HEK293 (cell line): ENCODE data around the gene STRN.

Experiments
- CTCF ChIA-PET: fragments of 350-600 bp; formaldehyde crosslinking; extraction: SDS; loops from one replicate; lab custom pipeline; 2021; ENCODE audit warnings: antibody characterized with exemption; lab: Yijun Ruan, JAX
- POLR2A ChIA-PET: fragments of 300-600 bp; formaldehyde crosslinking; extraction: SDS; loops from one replicate; lab custom pipeline; 2020; ENCODE audit warnings: antibody characterized with exemption, inconsistent platforms; lab: Yijun Ruan, JAX
- H3K27ac ChIP-seq: fragments of 200-500 bp; sonication (Bioruptor generic); 2 replicates; pipeline ENCODE4 v1.5.1; 2014; ENCODE audit warnings: low read depth, low read length, control low read depth, inconsistent platforms; ENCODE audit errors: extremely low read depth
- H3K36me3 ChIP-seq, 2 experiments: fragments of 200-500 bp in 1 of 2; sonication (Bioruptor generic) in 1 of 2; 1 replicate in 1 of 2; 2 replicates in 1 of 2; pipeline ENCODE4 v1.5.1; 2014 to 2017; ENCODE audit warnings: inconsistent platforms in 2 of 2, low read length in 2 of 2; ENCODE audit not compliant: control insufficient read depth in 2 of 2, insufficient read depth in 1 of 2
- H3K4me1 ChIP-seq: fragments of 200-500 bp; sonication (Bioruptor generic); 2 replicates; pipeline ENCODE4 v1.5.1; 2014; ENCODE audit warnings: mild to moderate bottlenecking, low read length, inconsistent platforms; ENCODE audit not compliant: control insufficient read depth, insufficient read depth
- H3K4me3 ChIP-seq: 2 replicates; pipeline ENCODE4 v1.5.1; 2011; ENCODE audit warnings: low read depth, mild to moderate bottlenecking, control low read depth, low read length, moderate library complexity
- H3K9me3 ChIP-seq: fragments of 200-500 bp; sonication (Bioruptor generic); 2 replicates; pipeline ENCODE4 v1.5.1; 2014; ENCODE audit warnings: low read depth, low read length, inconsistent platforms; ENCODE audit not compliant: control insufficient read depth, insufficient read depth
- BCL11A ChIP-seq: fragments of 450-650 bp; formaldehyde crosslinking; IDR thresholded peaks from 2 replicates; pipeline ENCODE4 v1.5.1; 2016; ENCODE audit warnings: low read depth, missing biosample characterization, missing genetic modification characterization
- GLIS2 ChIP-seq: fragments of 450-650 bp; formaldehyde crosslinking; IDR thresholded peaks from 2 replicates; pipeline ENCODE4 v1.5.1; 2016; ENCODE audit warnings: missing biosample characterization, missing genetic modification characterization
- KLF10 ChIP-seq: fragments of 450-650 bp; IDR thresholded peaks from 2 replicates; pipeline ENCODE4 v1.5.1; 2018; ENCODE audit warnings: missing biosample characterization, mild to moderate bottlenecking, missing genetic modification characterization
- MEIS1 ChIP-seq: sonication (generic); formaldehyde crosslinking; IDR thresholded peaks from 2 replicates; pipeline ENCODE4 v1.8.1; 2022; ENCODE audit warnings: missing genetic modification reagents, mild to moderate bottlenecking, borderline replicate concordance
- OSR2 ChIP-seq: fragments of 450-650 bp; formaldehyde crosslinking; IDR thresholded peaks from 2 replicates; pipeline ENCODE4 v1.5.1; 2016; ENCODE audit warnings: missing biosample characterization, missing genetic modification characterization
- RBAK ChIP-seq: fragments of 450-650 bp; formaldehyde crosslinking; IDR thresholded peaks from 2 replicates; pipeline ENCODE4 v1.5.1; 2016; ENCODE audit warnings: missing biosample characterization, missing genetic modification characterization
- REPIN1 ChIP-seq: fragments of 450-650 bp; formaldehyde crosslinking; IDR thresholded peaks from 2 replicates; pipeline ENCODE4 v1.5.1; 2017; ENCODE audit warnings: missing biosample characterization, missing genetic modification characterization, low read depth
- ZBTB1 ChIP-seq: fragments of 450-650 bp; formaldehyde crosslinking; IDR thresholded peaks from 2 replicates; pipeline ENCODE4 v1.5.1; 2016; ENCODE audit warnings: missing biosample characterization, missing genetic modification characterization
- ZEB2 ChIP-seq: fragments of 450-650 bp; formaldehyde crosslinking; IDR thresholded peaks from 2 replicates; pipeline ENCODE4 v1.5.1; 2016; ENCODE audit warnings: missing biosample characterization, missing genetic modification characterization
- ZFP69B ChIP-seq: fragments of 450-650 bp; formaldehyde crosslinking; IDR thresholded peaks from 2 replicates; pipeline ENCODE4 v1.5.1; 2016; ENCODE audit warnings: missing biosample characterization, missing genetic modification characterization
- ZIC2 ChIP-seq: fragments of 450-650 bp; formaldehyde crosslinking; IDR thresholded peaks from 2 replicates; pipeline ENCODE4 v1.5.1; 2016; ENCODE audit warnings: missing biosample characterization, missing genetic modification characterization
- ZNF146 ChIP-seq: fragments of 450-650 bp; formaldehyde crosslinking; IDR thresholded peaks from 2 replicates; pipeline ENCODE4 v1.5.1; 2016; ENCODE audit warnings: missing biosample characterization, missing genetic modification characterization
- ZNF202 ChIP-seq: fragments of 450-650 bp; formaldehyde crosslinking; IDR thresholded peaks from 2 replicates; pipeline ENCODE4 v1.5.1; 2016; ENCODE audit warnings: missing biosample characterization, missing genetic modification characterization, borderline replicate concordance
- ZNF37A ChIP-seq: fragments of 450-650 bp; IDR thresholded peaks from 2 replicates; pipeline ENCODE4 v1.5.1; 2018; ENCODE audit warnings: missing biosample characterization, missing genetic modification characterization
- ZNF510 ChIP-seq: fragments of 450-650 bp; formaldehyde crosslinking; IDR thresholded peaks from 2 replicates; pipeline ENCODE4 v1.5.1; 2018; ENCODE audit warnings: mild to moderate bottlenecking, missing genetic modification characterization, missing biosample characterization; ENCODE audit not compliant: insufficient replicate concordance
- ZNF514 ChIP-seq: fragments of 450-650 bp; formaldehyde crosslinking; IDR thresholded peaks from 2 replicates; pipeline ENCODE4 v1.5.1; 2016; ENCODE audit warnings: missing biosample characterization, missing genetic modification characterization
- ZNF623 ChIP-seq: fragments of 450-650 bp; formaldehyde crosslinking; IDR thresholded peaks from 2 replicates; pipeline ENCODE4 v1.5.1; 2016; ENCODE audit warnings: missing biosample characterization, missing genetic modification characterization
- ZNF660 ChIP-seq: fragments of 450-650 bp; IDR thresholded peaks from 2 replicates; pipeline ENCODE4 v1.5.1; 2018; ENCODE audit warnings: missing biosample characterization, mild to moderate bottlenecking, missing genetic modification characterization
- ZSCAN16 ChIP-seq: fragments of 450-650 bp; formaldehyde crosslinking; IDR thresholded peaks from 2 replicates; pipeline ENCODE4 v1.5.1; 2016; ENCODE audit warnings: missing biosample characterization, missing genetic modification characterization
- TF ChIP-seq, protein P1 (sequence below): fragments of 450-650 bp; formaldehyde crosslinking; IDR thresholded peaks from 2 replicates; pipeline ENCODE4 v1.5.1; 2017; ENCODE audit warnings: missing biosample characterization, mild to moderate bottlenecking, missing genetic modification characterization, moderate library complexity
- TF ChIP-seq, protein P2 (sequence below): IDR thresholded peaks from 2 replicates; pipeline ENCODE4 v1.6.1; 2011; ENCODE audit warnings: mild to moderate bottlenecking, low read depth, low read length, borderline replicate concordance
- TF ChIP-seq, protein P3 (sequence below): fragments of 450-650 bp; formaldehyde crosslinking; conservative IDR thresholded peaks from 2 replicates; pipeline ENCODE4 v1.5.1; 2016; ENCODE audit warnings: low read depth, missing biosample characterization, missing genetic modification characterization
- TF ChIP-seq, protein P4 (sequence below): fragments of 450-650 bp; formaldehyde crosslinking; IDR thresholded peaks from 2 replicates; pipeline ENCODE4 v1.5.1; 2016; ENCODE audit warnings: missing biosample characterization, missing genetic modification characterization
- TF ChIP-seq, protein P5 (sequence below): fragments of 450-650 bp; formaldehyde crosslinking; IDR thresholded peaks from 2 replicates; pipeline ENCODE4 v1.5.1; 2017; ENCODE audit warnings: missing biosample characterization, missing genetic modification characterization
- TF ChIP-seq, protein P6 (sequence below): fragments of 450-650 bp; formaldehyde crosslinking; IDR thresholded peaks from 2 replicates; pipeline ENCODE4 v1.5.1; 2016; ENCODE audit warnings: missing biosample characterization, missing genetic modification characterization

STRN gene

DNA sequence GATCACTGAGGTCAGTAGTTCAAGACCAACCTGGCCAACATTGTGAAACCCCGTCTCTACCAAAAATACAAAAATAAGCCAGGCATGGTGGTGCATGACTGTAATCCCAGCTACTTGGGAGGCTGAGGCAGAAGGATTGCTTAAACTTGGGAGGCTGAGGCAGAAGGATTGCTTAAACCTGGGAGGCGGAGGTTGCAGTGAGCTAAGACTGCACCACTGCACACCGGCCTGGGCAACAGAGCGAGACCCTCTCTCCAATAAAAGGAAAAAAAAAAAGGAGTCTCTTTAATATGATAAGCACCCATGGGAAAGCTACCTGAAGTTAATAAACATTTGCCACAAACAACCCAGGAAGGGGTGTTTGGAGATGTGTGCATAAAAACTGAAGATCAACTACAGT is 2.6 kb downstream of the STRN start:
- H3K36me3 ChIP-seq = no peaks in the 10 kb centered on the region
- no peaks in the 10 kb centered on the region for H3K9me3 ChIP-seq
- POLR2A ChIA-PET = no interaction called here
- peaks cover 25% of the 10 kb centered on the region for H3K4me1 ChIP-seq
- no peak overlapping the region for H3K27ac ChIP-seq
- TF ChIP-seq, protein P1, sequence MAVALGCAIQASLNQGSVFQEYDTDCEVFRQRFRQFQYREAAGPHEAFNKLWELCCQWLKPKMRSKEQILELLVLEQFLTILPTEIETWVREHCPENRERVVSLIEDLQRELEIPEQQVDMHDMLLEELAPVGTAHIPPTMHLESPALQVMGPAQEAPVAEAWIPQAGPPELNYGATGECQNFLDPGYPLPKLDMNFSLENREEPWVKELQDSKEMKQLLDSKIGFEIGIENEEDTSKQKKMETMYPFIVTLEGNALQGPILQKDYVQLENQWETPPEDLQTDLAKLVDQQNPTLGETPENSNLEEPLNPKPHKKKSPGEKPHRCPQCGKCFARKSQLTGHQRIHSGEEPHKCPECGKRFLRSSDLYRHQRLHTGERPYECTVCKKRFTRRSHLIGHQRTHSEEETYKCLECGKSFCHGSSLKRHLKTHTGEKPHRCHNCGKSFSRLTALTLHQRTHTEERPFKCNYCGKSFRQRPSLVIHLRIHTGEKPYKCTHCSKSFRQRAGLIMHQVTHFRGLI (tag by site-specific recombination) = no peak
- TF ChIP-seq, protein P2, sequence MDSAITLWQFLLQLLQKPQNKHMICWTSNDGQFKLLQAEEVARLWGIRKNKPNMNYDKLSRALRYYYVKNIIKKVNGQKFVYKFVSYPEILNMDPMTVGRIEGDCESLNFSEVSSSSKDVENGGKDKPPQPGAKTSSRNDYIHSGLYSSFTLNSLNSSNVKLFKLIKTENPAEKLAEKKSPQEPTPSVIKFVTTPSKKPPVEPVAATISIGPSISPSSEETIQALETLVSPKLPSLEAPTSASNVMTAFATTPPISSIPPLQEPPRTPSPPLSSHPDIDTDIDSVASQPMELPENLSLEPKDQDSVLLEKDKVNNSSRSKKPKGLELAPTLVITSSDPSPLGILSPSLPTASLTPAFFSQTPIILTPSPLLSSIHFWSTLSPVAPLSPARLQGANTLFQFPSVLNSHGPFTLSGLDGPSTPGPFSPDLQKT = no peak
- TF ChIP-seq ZIC2 (tag by site-specific recombination) (no peak), ZNF623 (tag by site-specific recombination) (no peak), ZNF37A (tag by site-specific recombination) (no peak), ZFP69B (tag by site-specific recombination) (no peak), BCL11A (tag by site-specific recombination) (no peak), ZNF660 (tag by site-specific recombination) (no peak)
- TF ChIP-seq, protein P3, sequence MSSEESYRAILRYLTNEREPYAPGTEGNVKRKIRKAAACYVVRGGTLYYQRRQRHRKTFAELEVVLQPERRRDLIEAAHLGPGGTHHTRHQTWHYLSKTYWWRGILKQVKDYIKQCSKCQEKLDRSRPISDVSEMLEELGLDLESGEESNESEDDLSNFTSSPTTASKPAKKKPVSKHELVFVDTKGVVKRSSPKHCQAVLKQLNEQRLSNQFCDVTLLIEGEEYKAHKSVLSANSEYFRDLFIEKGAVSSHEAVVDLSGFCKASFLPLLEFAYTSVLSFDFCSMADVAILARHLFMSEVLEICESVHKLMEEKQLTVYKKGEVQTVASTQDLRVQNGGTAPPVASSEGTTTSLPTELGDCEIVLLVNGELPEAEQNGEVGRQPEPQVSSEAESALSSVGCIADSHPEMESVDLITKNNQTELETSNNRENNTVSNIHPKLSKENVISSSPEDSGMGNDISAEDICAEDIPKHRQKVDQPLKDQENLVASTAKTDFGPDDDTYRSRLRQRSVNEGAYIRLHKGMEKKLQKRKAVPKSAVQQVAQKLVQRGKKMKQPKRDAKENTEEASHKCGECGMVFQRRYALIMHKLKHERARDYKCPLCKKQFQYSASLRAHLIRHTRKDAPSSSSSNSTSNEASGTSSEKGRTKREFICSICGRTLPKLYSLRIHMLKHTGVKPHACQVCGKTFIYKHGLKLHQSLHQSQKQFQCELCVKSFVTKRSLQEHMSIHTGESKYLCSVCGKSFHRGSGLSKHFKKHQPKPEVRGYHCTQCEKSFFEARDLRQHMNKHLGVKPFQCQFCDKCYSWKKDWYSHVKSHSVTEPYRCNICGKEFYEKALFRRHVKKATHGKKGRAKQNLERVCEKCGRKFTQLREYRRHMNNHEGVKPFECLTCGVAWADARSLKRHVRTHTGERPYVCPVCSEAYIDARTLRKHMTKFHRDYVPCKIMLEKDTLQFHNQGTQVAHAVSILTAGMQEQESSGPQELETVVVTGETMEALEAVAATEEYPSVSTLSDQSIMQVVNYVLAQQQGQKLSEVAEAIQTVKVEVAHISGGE (tag by site-specific recombination) = no peak
- H3K4me3 ChIP-seq = no peak overlapping the region
- CTCF ChIA-PET = no interaction called here

DNA sequence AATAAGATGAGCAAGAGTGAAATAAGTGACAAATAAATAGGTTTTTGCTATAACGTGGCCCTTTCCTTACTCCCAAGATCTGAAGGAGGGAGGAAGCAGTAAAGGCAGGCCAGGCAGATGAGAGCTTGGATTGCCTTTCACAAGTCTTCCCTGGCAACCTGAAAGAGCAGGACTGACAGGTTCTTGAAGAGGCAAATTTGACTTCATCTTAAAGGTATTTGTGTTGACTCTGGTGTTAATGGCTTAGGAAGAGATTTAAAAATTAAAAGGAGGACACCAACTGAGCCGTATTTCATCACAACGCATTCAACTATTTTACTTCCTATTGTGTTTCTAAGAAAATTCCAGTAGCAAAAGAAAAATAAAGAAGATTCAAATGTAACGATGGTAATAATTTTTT is 3.2 kb downstream of the STRN start:
- TF ChIP-seq, protein P4, sequence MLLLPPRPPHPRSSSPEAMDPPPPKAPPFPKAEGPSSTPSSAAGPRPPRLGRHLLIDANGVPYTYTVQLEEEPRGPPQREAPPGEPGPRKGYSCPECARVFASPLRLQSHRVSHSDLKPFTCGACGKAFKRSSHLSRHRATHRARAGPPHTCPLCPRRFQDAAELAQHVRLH (tag by site-specific recombination) = no peak
- TF ChIP-seq KLF10 (tag by site-specific recombination) (no peak), MEIS1 (CRISPR knock-in tag) (no peak), ZBTB1 (tag by site-specific recombination) (no peak), ZNF514 (tag by site-specific recombination) (no peak), ZNF510 (tag by site-specific recombination) (no peak), GLIS2 (tag by site-specific recombination) (no peak), REPIN1 (tag by site-specific recombination) (no peak), OSR2 (tag by site-specific recombination) (no peak), ZSCAN16 (tag by site-specific recombination) (no peak), ZNF202 (no peak), RBAK (tag by site-specific recombination) (no peak), ZNF660 (tag by site-specific recombination) (no peak), ZEB2 (tag by site-specific recombination) (no peak), ZNF146 (no peak)
- TF ChIP-seq, protein P5, sequence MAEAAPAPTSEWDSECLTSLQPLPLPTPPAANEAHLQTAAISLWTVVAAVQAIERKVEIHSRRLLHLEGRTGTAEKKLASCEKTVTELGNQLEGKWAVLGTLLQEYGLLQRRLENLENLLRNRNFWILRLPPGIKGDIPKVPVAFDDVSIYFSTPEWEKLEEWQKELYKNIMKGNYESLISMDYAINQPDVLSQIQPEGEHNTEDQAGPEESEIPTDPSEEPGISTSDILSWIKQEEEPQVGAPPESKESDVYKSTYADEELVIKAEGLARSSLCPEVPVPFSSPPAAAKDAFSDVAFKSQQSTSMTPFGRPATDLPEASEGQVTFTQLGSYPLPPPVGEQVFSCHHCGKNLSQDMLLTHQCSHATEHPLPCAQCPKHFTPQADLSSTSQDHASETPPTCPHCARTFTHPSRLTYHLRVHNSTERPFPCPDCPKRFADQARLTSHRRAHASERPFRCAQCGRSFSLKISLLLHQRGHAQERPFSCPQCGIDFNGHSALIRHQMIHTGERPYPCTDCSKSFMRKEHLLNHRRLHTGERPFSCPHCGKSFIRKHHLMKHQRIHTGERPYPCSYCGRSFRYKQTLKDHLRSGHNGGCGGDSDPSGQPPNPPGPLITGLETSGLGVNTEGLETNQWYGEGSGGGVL (tag by site-specific recombination) = no peak
- TF ChIP-seq, protein P6, sequence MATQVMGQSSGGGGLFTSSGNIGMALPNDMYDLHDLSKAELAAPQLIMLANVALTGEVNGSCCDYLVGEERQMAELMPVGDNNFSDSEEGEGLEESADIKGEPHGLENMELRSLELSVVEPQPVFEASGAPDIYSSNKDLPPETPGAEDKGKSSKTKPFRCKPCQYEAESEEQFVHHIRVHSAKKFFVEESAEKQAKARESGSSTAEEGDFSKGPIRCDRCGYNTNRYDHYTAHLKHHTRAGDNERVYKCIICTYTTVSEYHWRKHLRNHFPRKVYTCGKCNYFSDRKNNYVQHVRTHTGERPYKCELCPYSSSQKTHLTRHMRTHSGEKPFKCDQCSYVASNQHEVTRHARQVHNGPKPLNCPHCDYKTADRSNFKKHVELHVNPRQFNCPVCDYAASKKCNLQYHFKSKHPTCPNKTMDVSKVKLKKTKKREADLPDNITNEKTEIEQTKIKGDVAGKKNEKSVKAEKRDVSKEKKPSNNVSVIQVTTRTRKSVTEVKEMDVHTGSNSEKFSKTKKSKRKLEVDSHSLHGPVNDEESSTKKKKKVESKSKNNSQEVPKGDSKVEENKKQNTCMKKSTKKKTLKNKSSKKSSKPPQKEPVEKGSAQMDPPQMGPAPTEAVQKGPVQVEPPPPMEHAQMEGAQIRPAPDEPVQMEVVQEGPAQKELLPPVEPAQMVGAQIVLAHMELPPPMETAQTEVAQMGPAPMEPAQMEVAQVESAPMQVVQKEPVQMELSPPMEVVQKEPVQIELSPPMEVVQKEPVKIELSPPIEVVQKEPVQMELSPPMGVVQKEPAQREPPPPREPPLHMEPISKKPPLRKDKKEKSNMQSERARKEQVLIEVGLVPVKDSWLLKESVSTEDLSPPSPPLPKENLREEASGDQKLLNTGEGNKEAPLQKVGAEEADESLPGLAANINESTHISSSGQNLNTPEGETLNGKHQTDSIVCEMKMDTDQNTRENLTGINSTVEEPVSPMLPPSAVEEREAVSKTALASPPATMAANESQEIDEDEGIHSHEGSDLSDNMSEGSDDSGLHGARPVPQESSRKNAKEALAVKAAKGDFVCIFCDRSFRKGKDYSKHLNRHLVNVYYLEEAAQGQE (tag by site-specific recombination) = no peak
- TF ChIP-seq, all 188 proteins: peak for 0
- H3K27ac ChIP-seq = no peak overlapping the region
- no peaks in the 10 kb centered on the region for H3K9me3 ChIP-seq
- ChIA-PET CTCF (no interaction called here), POLR2A (no interaction called here)
- H3K4me1 ChIP-seq = peaks cover 25% of the 10 kb centered on the region
- no peak overlapping the region for H3K4me3 ChIP-seq
- H3K36me3 ChIP-seq = no peaks in the 10 kb centered on the region
